Stimulated activated CD4-positive, alpha-beta T cell treated with anti-CD3 and anti-CD28 coated beads, TNF-alpha, amount 100 ng/mL, for 1 hour (primary cell): Measurements from ENCODE around the gene TTC39B.

ENCODE experiments used
- DNase-seq, 3 donors: peaks; one replicate each; pipeline ENCODE4 v3.0.0-alpha.2; 2020; ENCODE audit warnings: low read depth in 3 of 3, low spot score in 1 of 3

The TTC39B gene

GRCh38 chr9:15231788-15232635 lies 75.0 kb downstream of the TTC39B start:
- DNase-seq = no peak

GRCh38 chr9:15229409-15229808 lies 77.6 kb downstream of the TTC39B start:
- DNase-seq = no peak

- no peak for DNase-seq
Measured at GRCh38 chr9:15227491-15227890, 79.5 kb downstream of the TTC39B start.

GRCh38 chr9:15225564-15226126 lies 81.4 kb downstream of the TTC39B start:
- no peak for DNase-seq

- no peak for DNase-seq
Measured at GRCh38 chr9:15222313-15222712, 84.7 kb downstream of the TTC39B start.

GRCh38 chr9:15221746-15222145 lies 85.3 kb downstream of the TTC39B start:
- DNase-seq = no peak

GRCh38 chr9:15220658-15221318 lies 86.2 kb downstream of the TTC39B start:
- no peak for DNase-seq

GRCh38 chr9:15219546-15219945 lies 87.5 kb downstream of the TTC39B start:
- DNase-seq = no peak

- DNase-seq = no peak
Measured at GRCh38 chr9:15218994-15219393, 88.0 kb downstream of the TTC39B start.

GRCh38 chr9:15213249-15213648 lies 93.8 kb downstream of the TTC39B start:
- DNase-seq = no peak

- DNase-seq = no peak
Measured at GRCh38 chr9:15211815-15212495, 95.1 kb downstream of the TTC39B start.

- peak; percentile 3 to 19 (median 3) for DNase-seq
Measured at GRCh38 chr9:15211160-15211814, 95.7 kb downstream of the TTC39B start.

GRCh38 chr9:15206903-15207696 lies 99.9 kb downstream of the TTC39B start:
- DNase-seq = no peak

- DNase-seq = no peak
Measured at GRCh38 chr9:15205632-15206420, 101.2 kb downstream of the TTC39B start.

GRCh38 chr9:15203581-15203980 lies 103.4 kb downstream of the TTC39B start:
- no peak for DNase-seq

- no peak for DNase-seq
Measured at GRCh38 chr9:15200111-15200510, 106.9 kb downstream of the TTC39B start.

- DNase-seq = no peak
Measured at GRCh38 chr9:15192856-15193255, 114.2 kb downstream of the TTC39B start.

GRCh38 chr9:15191378-15191777 lies 115.6 kb downstream of the TTC39B start:
- DNase-seq = no peak

- DNase-seq = no peak
Measured at GRCh38 chr9:15189481-15189880, 117.5 kb downstream of the TTC39B start.

- no peak for DNase-seq
Measured at GRCh38 chr9:15187589-15187988, 119.4 kb downstream of the TTC39B start.
